ENCODE data around the gene DIPK1A.

The DIPK1A gene

GRCh38 chr1:92862605-92863004, 98.7 kb downstream of the DIPK1A start:
- TF ChIP-seq CREB1 (IDR thresholded peaks at IDR 0.05; ENCODE audit: low read depth) = no peak
- no peak for TF ChIP-seq RAD21 (IDR thresholded peaks at IDR 0.05; ENCODE audit: low read depth)
- TF ChIP-seq TEAD4 (IDR thresholded peaks at IDR 0.05) = no peak
- no peak for TF ChIP-seq NFIC (IDR thresholded peaks at IDR 0.05)
- no peak for TF ChIP-seq EP300 (IDR thresholded peaks at IDR 0.05; ENCODE audit: borderline replicate concordance)
- TF ChIP-seq REST (IDR thresholded peaks at IDR 0.05; ENCODE audit: low read depth) = no peak
- no peak for TF ChIP-seq YY1 (IDR thresholded peaks at IDR 0.05; ENCODE audit: low read depth)
- TF ChIP-seq MAX (IDR thresholded peaks at IDR 0.05) = no peak
- TF ChIP-seq CEBPB (IDR thresholded peaks at IDR 0.05) = no peak
- no peak for TF ChIP-seq FOXM1 (IDR thresholded peaks at IDR 0.05; ENCODE audit: borderline replicate concordance, low read depth)
- no peak for TF ChIP-seq ZBTB7A (IDR thresholded peaks at IDR 0.05; ENCODE audit: low read depth)
- TF ChIP-seq EGR1 (IDR thresholded peaks at IDR 0.05) = no peak
- TF ChIP-seq TAF1 (IDR thresholded peaks at IDR 0.05; ENCODE audit: low read depth) = no peak
- TF ChIP-seq, protein P1, sequence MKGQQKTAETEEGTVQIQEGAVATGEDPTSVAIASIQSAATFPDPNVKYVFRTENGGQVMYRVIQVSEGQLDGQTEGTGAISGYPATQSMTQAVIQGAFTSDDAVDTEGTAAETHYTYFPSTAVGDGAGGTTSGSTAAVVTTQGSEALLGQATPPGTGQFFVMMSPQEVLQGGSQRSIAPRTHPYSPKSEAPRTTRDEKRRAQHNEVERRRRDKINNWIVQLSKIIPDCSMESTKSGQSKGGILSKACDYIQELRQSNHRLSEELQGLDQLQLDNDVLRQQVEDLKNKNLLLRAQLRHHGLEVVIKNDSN (IDR thresholded peaks at IDR 0.05) = no peak
- TF ChIP-seq TCF12 (IDR thresholded peaks at IDR 0.05; ENCODE audit: low read depth) = no peak

GRCh38 chr1:92859400-92860039, 101.7 kb downstream of the DIPK1A start:
- no peak for TF ChIP-seq FOXM1 (IDR thresholded peaks at IDR 0.05; ENCODE audit: borderline replicate concordance, low read depth)
- TF ChIP-seq ZBTB7A (IDR thresholded peaks at IDR 0.05; ENCODE audit: low read depth) = no peak
- no peak for TF ChIP-seq CREB1 (IDR thresholded peaks at IDR 0.05; ENCODE audit: low read depth)
- TF ChIP-seq NFIC (IDR thresholded peaks at IDR 0.05) = no peak
- TF ChIP-seq TEAD4 (IDR thresholded peaks at IDR 0.05) = no peak
- TF ChIP-seq EGR1 (IDR thresholded peaks at IDR 0.05) = no peak
- TF ChIP-seq MAX (IDR thresholded peaks at IDR 0.05) = no peak
- no peak for TF ChIP-seq YY1 (IDR thresholded peaks at IDR 0.05; ENCODE audit: low read depth)
- TF ChIP-seq EP300 (IDR thresholded peaks at IDR 0.05; ENCODE audit: borderline replicate concordance) = no peak
- TF ChIP-seq, protein P1 (IDR thresholded peaks at IDR 0.05) = no peak
- no peak for TF ChIP-seq TCF12 (IDR thresholded peaks at IDR 0.05; ENCODE audit: low read depth)

GRCh38 chr1:92858564-92859399, 102.5 kb downstream of the DIPK1A start:
- TF ChIP-seq MAX (IDR thresholded peaks at IDR 0.05) (no peak), CREB1 (IDR thresholded peaks at IDR 0.05; ENCODE audit: low read depth) (no peak), NFIC (IDR thresholded peaks at IDR 0.05) (no peak), YY1 (IDR thresholded peaks at IDR 0.05; ENCODE audit: low read depth) (no peak), REST (IDR thresholded peaks at IDR 0.05; ENCODE audit: low read depth) (no peak), ZBTB7A (IDR thresholded peaks at IDR 0.05; ENCODE audit: low read depth) (no peak), EP300 (IDR thresholded peaks at IDR 0.05; ENCODE audit: borderline replicate concordance) (no peak), TEAD4 (IDR thresholded peaks at IDR 0.05) (peak; percentile 12; the same call in 1 of the 2 replicates), EGR1 (IDR thresholded peaks at IDR 0.05) (no peak), RAD21 (IDR thresholded peaks at IDR 0.05; ENCODE audit: low read depth) (peak; percentile 98), FOXM1 (IDR thresholded peaks at IDR 0.05; ENCODE audit: borderline replicate concordance, low read depth) (no peak), TAF1 (IDR thresholded peaks at IDR 0.05; ENCODE audit: low read depth) (no peak), CEBPB (IDR thresholded peaks at IDR 0.05) (no peak), TCF12 (IDR thresholded peaks at IDR 0.05; ENCODE audit: low read depth) (no peak)
- TF ChIP-seq, protein P1 (IDR thresholded peaks at IDR 0.05) = no peak

GRCh38 chr1:92857817-92858216, 103.4 kb downstream of the DIPK1A start:
- TF ChIP-seq CREB1 (IDR thresholded peaks at IDR 0.05; ENCODE audit: low read depth) = no peak
- no peak for TF ChIP-seq TCF12 (IDR thresholded peaks at IDR 0.05; ENCODE audit: low read depth)
- no peak for TF ChIP-seq NFIC (IDR thresholded peaks at IDR 0.05)
- no peak for TF ChIP-seq EGR1 (IDR thresholded peaks at IDR 0.05)
- TF ChIP-seq YY1 (IDR thresholded peaks at IDR 0.05; ENCODE audit: low read depth) = no peak
- no peak for TF ChIP-seq TAF1 (IDR thresholded peaks at IDR 0.05; ENCODE audit: low read depth)
- TF ChIP-seq, protein P1 (IDR thresholded peaks at IDR 0.05) = no peak
- no peak for TF ChIP-seq FOXM1 (IDR thresholded peaks at IDR 0.05; ENCODE audit: borderline replicate concordance, low read depth)
- no peak for TF ChIP-seq MAX (IDR thresholded peaks at IDR 0.05)
- TF ChIP-seq TEAD4 (IDR thresholded peaks at IDR 0.05) = no peak
- no peak for TF ChIP-seq EP300 (IDR thresholded peaks at IDR 0.05; ENCODE audit: borderline replicate concordance)
- no peak for TF ChIP-seq REST (IDR thresholded peaks at IDR 0.05; ENCODE audit: low read depth)
- TF ChIP-seq CEBPB (IDR thresholded peaks at IDR 0.05) = no peak
- TF ChIP-seq ZBTB7A (IDR thresholded peaks at IDR 0.05; ENCODE audit: low read depth) = no peak
- TF ChIP-seq RAD21 (IDR thresholded peaks at IDR 0.05; ENCODE audit: low read depth) = no peak
